CD14-positive monocyte (primary cell): ENCODE data around the gene ARHGEF19. TPM values are rescaled to one million over a fixed set of nuclear protein-coding genes. Genes with fewer than 3 reads are reported as not detected.

ENCODE experiments used
- DNase-seq, 3 donors: peaks; one replicate each; pipeline ENCODE4 v3.0.0-alpha.2; 2011 to 2022
- H2AFZ ChIP-seq: 2 replicates; pipeline ENCODE4 v1.6.0; 2012; ENCODE audit warnings: mild to moderate bottlenecking, low read depth, low read length, inconsistent platforms; ENCODE audit not compliant: insufficient read depth, poor library complexity, severe bottlenecking
- H3K27ac ChIP-seq, 2 donors: 1 replicate in 1 of 2; 2 replicates in 1 of 2; pipeline ENCODE4 v1.5.1; 2012 to 2013; ENCODE audit warnings: low read length in 2 of 2, control low read depth in 1 of 2, inconsistent platforms in 1 of 2, low read depth in 1 of 2, mild to moderate bottlenecking in 1 of 2
- H3K27me3 ChIP-seq, 2 donors: one replicate each; pipeline versions ENCODE4 v1.6.0 to v1.6.1; 2011 to 2013; ENCODE audit warnings: low read length in 2 of 2; ENCODE audit not compliant: control insufficient read depth in 2 of 2, insufficient read depth in 2 of 2
- H3K36me3 ChIP-seq, 2 donors: replicated peaks in 1 of 2; 1 replicate in 1 of 2; 2 replicates in 1 of 2; pipeline versions ENCODE4 v1.5.1 to v1.6.1; 2012 to 2013; ENCODE audit warnings: low read length in 2 of 2, control low read depth in 1 of 2, inconsistent platforms in 1 of 2, mild to moderate bottlenecking in 1 of 2; ENCODE audit not compliant: insufficient read depth in 2 of 2, control insufficient read depth in 1 of 2
- H3K4me1 ChIP-seq, 2 donors: 1 replicate in 1 of 2; 2 replicates in 1 of 2; pipeline versions ENCODE4 v1.5.1 to v1.6.1; 2012 to 2013; ENCODE audit warnings: low read length in 2 of 2, control low read depth in 1 of 2, inconsistent platforms in 1 of 2, mild to moderate bottlenecking in 1 of 2, moderate library complexity in 1 of 2; ENCODE audit not compliant: insufficient read depth in 2 of 2, control insufficient read depth in 1 of 2
- H3K4me2 ChIP-seq: replicated peaks from 2 replicates; pipeline ENCODE3; 2012; ENCODE audit warnings: low read length, moderate library complexity, mild to moderate bottlenecking; ENCODE audit not compliant: poor library complexity, severe bottlenecking; ENCODE audit errors: extremely low read depth
- H3K4me3 ChIP-seq, 3 experiments: fragments of 200-600 bp in 1 of 3; sonication (generic) in 1 of 3; replicated peaks in 1 of 3; 1 replicate in 2 of 3; 2 replicates in 1 of 3; pipeline ENCODE4 v1.5.1; 2011 to 2013; ENCODE audit warnings: low read length in 3 of 3, mild to moderate bottlenecking in 3 of 3, control low read depth in 2 of 3, low read depth in 2 of 3, inconsistent platforms in 1 of 3, moderate library complexity in 1 of 3
- H3K79me2 ChIP-seq: 2 replicates; pipeline ENCODE4 v1.6.0; 2012; ENCODE audit warnings: mild to moderate bottlenecking, control low read depth, inconsistent platforms, low read length, moderate library complexity; ENCODE audit not compliant: insufficient read depth
- H3K9ac ChIP-seq: 2 replicates; pipeline ENCODE4 v1.6.0; 2017; ENCODE audit warnings: low read length, mild to moderate bottlenecking; ENCODE audit not compliant: insufficient read depth, poor library complexity, severe bottlenecking
- H3K9me3 ChIP-seq, 2 donors: replicated peaks in 1 of 2; 1 replicate in 1 of 2; 2 replicates in 1 of 2; pipeline versions ENCODE4 v1.5.1 to v1.6.1; 2012 to 2013; ENCODE audit warnings: low read length in 2 of 2, control low read depth in 1 of 2; ENCODE audit not compliant: control insufficient read depth in 1 of 2, insufficient read depth in 1 of 2
- H4K20me1 ChIP-seq: 2 replicates; pipeline ENCODE4 v1.6.0; 2012; ENCODE audit warnings: mild to moderate bottlenecking, low read length, control low read depth, moderate library complexity; ENCODE audit not compliant: insufficient read depth
- H3K27ac Mint-ChIP-seq, 7 donors: one replicate each; pipeline ENCODE4 v1.8.0; 2020; ENCODE audit warnings: mild to moderate bottlenecking in 7 of 7, mixed read lengths in 7 of 7, moderate library complexity in 6 of 7, inconsistent platforms in 2 of 7
- H3K27me3 Mint-ChIP-seq, 3 donors: one replicate each; pipeline ENCODE4 v1.8.0; 2021 to 2022; ENCODE audit warnings: low read depth in 3 of 3, mild to moderate bottlenecking in 3 of 3, mixed read lengths in 3 of 3, moderate library complexity in 3 of 3, inconsistent platforms in 1 of 3
- H3K36me3 Mint-ChIP-seq, 2 donors: one replicate each; pipeline ENCODE4 v1.8.0; 2020; ENCODE audit warnings: mixed read lengths in 2 of 2, inconsistent platforms in 1 of 2, mild to moderate bottlenecking in 1 of 2
- H3K4me1 Mint-ChIP-seq: one replicate; pipeline ENCODE4 v1.8.0; 2020; ENCODE audit warnings: mild to moderate bottlenecking, mixed read lengths
- H3K4me3 Mint-ChIP-seq, 2 donors: one replicate each; pipeline ENCODE4 v1.8.0; 2020; ENCODE audit warnings: mild to moderate bottlenecking in 2 of 2, mixed read lengths in 2 of 2, moderate library complexity in 1 of 2
- H3K9me3 Mint-ChIP-seq, 7 donors: one replicate each; pipeline ENCODE4 v1.8.0; 2020 to 2022; ENCODE audit warnings: mixed read lengths in 7 of 7, mild to moderate bottlenecking in 6 of 7, moderate library complexity in 6 of 7, inconsistent platforms in 2 of 7
- CTCF ChIP-seq: fragments of 200-600 bp; IDR thresholded peaks from one replicate; pipeline ENCODE4 v1.8.0; 2022; ENCODE audit warnings: antibody characterized with exemption, mild to moderate bottlenecking
- WGBS: methylation state at CpG from one replicate; pipeline ENCODE4 v1.1.5; 2013; ENCODE audit warnings: missing lambda C conversion rate; ENCODE audit not compliant: insufficient coverage; 5-methylcytosine and 5-hydroxymethylcytosine counted together
- intact Hi-C, 2 donors: fragments of 100-400 bp; cut with micrococcal nuclease; formaldehyde crosslinking; loops; one replicate each; pipeline versions ENCODE4 v1.15.0 to v1.15.1; 2023
- polyA plus RNA-seq, 3 donors: library from polyadenylated mRNA; depleted of rRNA in 1 of 3; unstranded in 2 of 3; stranded (reverse) in 1 of 3; fragments of 300-500 nt in 2 of 3; fragments of >200 nt in 1 of 3; fragmentation: Illumina TruSeq in 2 of 3; gene quantifications; 1 replicate in 2 of 3; 2 replicates in 1 of 3; pipeline ENCODE4 v1.2.3, GENCODE V29; 2012 to 2021

Gene ARHGEF19
- polyA plus RNA-seq, 3 donors: 2.2 to 7.9 (median 2.3) TPM

GRCh38 chr1:16235347-16235746, 22.9 kb upstream of the ARHGEF19 start:
- Mint-ChIP-seq H3K27me3 (no peaks in the 10 kb centered on the region), H3K4me3 (no peak overlapping the region), H3K27ac (no peak overlapping the region), H3K4me1 (peaks cover 18% of the 10 kb centered on the region), H3K36me3 (peaks cover 2 to 3% of the 10 kb centered on the region in 2 donors), H3K9me3 (peaks cover 0 to 3% (median 0%) of the 10 kb centered on the region in 7 donors)
- TF ChIP-seq CTCF: no peak
- H3K36me3 ChIP-seq: no peaks in the 10 kb centered on the region
- no peak overlapping the region for H2AFZ ChIP-seq
- DNase-seq: no peak
- H3K4me2 ChIP-seq: no peak overlapping the region
- no peaks in the 10 kb centered on the region for H3K9me3 ChIP-seq
- no peaks in the 10 kb centered on the region for H4K20me1 ChIP-seq
- no peak overlapping the region for H3K27ac ChIP-seq
- no peak overlapping the region for H3K9ac ChIP-seq
- H3K4me1 ChIP-seq: peaks cover 16 to 17% of the 10 kb centered on the region in 2 donors
- no CpG with 5 or more reads among the region's 2 CpGs for WGBS
- H3K4me3 ChIP-seq: no peak overlapping the region
- no peaks in the 10 kb centered on the region for H3K79me2 ChIP-seq
- no peaks in the 10 kb centered on the region for H3K27me3 ChIP-seq
- intact Hi-C loops: no loop called here

GRCh38 chr1:16233431-16233830, 21.0 kb upstream of the ARHGEF19 start:
- no peak overlapping the region for H3K4me3 Mint-ChIP-seq
- Histone ChIP-seq H3K4me1 (peaks cover 16 to 17% of the 10 kb centered on the region in 2 donors), H3K79me2 (no peaks in the 10 kb centered on the region), H3K9me3 (peaks cover 0 to under 1% of the 10 kb centered on the region in 2 donors), H3K36me3 (no peaks in the 10 kb centered on the region), H3K27ac (no peak overlapping the region), H3K27me3 (peaks cover 3 to 14% of the 10 kb centered on the region in 2 donors), H4K20me1 (no peaks in the 10 kb centered on the region), H3K4me3 (no peak overlapping the region), H2AFZ (no peak overlapping the region), H3K4me2 (no peak overlapping the region), H3K9ac (no peak overlapping the region)
- TF ChIP-seq CTCF: no peak
- H3K9me3 Mint-ChIP-seq: peaks cover 0 to 5% (median 0%) of the 10 kb centered on the region in 7 donors
- 100% methylated on average over 3 of the region's 8 CpGs for WGBS
- intact Hi-C loops: no loop called here
- peak overlapping the region in 1 of 7 donors; percentile 38 for H3K27ac Mint-ChIP-seq
- peaks cover 3 to 6% of the 10 kb centered on the region in 2 donors for H3K36me3 Mint-ChIP-seq
- H3K4me1 Mint-ChIP-seq: peaks cover 22% of the 10 kb centered on the region
- DNase-seq: no peak
- peaks cover 9 to 14% (median 13%) of the 10 kb centered on the region in 3 donors for H3K27me3 Mint-ChIP-seq
